ENCODE measurements around the gene RALGDS. TPM values are rescaled to one million over a fixed set of nuclear protein-coding genes. Genes with fewer than 3 reads are reported as not detected.

The RALGDS gene
- total RNA-seq, 1 donor from 2014 or later = 26.1 TPM

DNA sequence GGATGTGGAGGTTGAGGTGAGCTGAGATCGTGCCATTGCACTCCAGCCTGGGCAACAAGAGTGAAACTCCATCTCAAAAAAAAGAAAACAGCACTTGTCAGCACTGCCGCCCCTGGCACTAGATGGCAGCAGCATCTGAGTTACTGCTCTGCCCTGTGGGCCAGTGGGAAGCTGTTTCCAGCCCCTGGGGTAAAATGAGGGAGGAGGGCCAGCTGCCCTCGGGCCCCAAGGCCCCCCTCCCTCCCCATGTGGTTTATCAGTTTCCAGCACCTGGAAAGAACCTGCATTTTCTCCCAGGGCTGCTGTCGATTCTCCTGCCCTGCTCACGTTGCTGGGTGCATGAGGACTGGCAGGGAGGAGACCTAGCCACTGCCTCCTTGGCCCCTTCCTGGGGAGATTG is 72.4 kb downstream of the RALGDS start:
- peaks cover 43 to 74% (median 58%) of the 10 kb centered on the region in 3 donors for H3K36me3 ChIP-seq (ENCODE audit: control insufficient read depth in 3 of 3, insufficient read depth in 3 of 3, low read length in 3 of 3)
- H3K9ac ChIP-seq (ENCODE audit: low read depth in 1 of 3, low read length in 3 of 3) = no peak overlapping the region

More for the DNA sequence above, 72.4 kb downstream of the RALGDS start:
- no peaks in the 10 kb centered on the region for H3K9me3 ChIP-seq (ENCODE audit: control insufficient read depth in 3 of 3, low read length in 3 of 3)
- H3K4me3 ChIP-seq (ENCODE audit: low read length in 3 of 3) = no peak overlapping the region
- H3K27ac ChIP-seq (ENCODE audit: low read depth, low read length) = no peak overlapping the region
- H3K27me3 ChIP-seq (ENCODE audit: control insufficient read depth in 3 of 3, insufficient read depth in 3 of 3, low read length in 3 of 3) = no peaks in the 10 kb centered on the region
- peaks cover 0 to 5% (median 0%) of the 10 kb centered on the region in 3 donors for H3K4me1 ChIP-seq (ENCODE audit: control insufficient read depth in 3 of 3, insufficient read depth in 3 of 3, low read length in 3 of 3)

Small RNAs within 50 kb of the gene (small RNA-seq; reads per million reads assigned to genes)
- not detected for gene MIR6877

Other genes starting within 250 kb of the RALGDS start
- 0.52 TPM for gene AK8, start 243.0 kb downstream of the RALGDS start, total RNA-seq
- gene SPACA9, start 242.3 kb downstream of the RALGDS start, total RNA-seq = 1.0 TPM
- 23.0 TPM for gene TSC1, start 176.6 kb downstream of the RALGDS start, total RNA-seq
- gene GFI1B, start 142.5 kb downstream of the RALGDS start, total RNA-seq = 1.0 TPM
- gene GTF3C5, start 90.2 kb downstream of the RALGDS start, total RNA-seq = 28.2 TPM
- gene CEL, start 59.3 kb downstream of the RALGDS start, total RNA-seq = not detected
- gene GBGT1, start 42.7 kb upstream of the RALGDS start, total RNA-seq = 2.6 TPM
- not detected for gene OBP2B, start 88.0 kb upstream of the RALGDS start, total RNA-seq
- gene ABO, start 154.0 kb upstream of the RALGDS start, total RNA-seq = under 0.01 TPM
- 7.8 TPM for gene SURF6, start 214.9 kb upstream of the RALGDS start, total RNA-seq
- gene MED22, start 226.9 kb upstream of the RALGDS start, total RNA-seq = 13.0 TPM
- 2,342 TPM for gene RPL7A, start 227.0 kb upstream of the RALGDS start, total RNA-seq
- 24.5 TPM for gene SURF1, start 235.2 kb upstream of the RALGDS start, total RNA-seq
- 12.5 TPM for gene SURF2, start 235.3 kb upstream of the RALGDS start, total RNA-seq